Liver (tissue), 3 donors: ENCODE data around the gene SDF2.

Experiments
- ATF3 ChIP-seq: IDR thresholded peaks from 2 replicates; pipeline ENCODE4 v1.6.1; 2016; ENCODE audit warnings: antibody characterized with exemption
- CTCF ChIP-seq: fragments of 150-350 bp; IDR thresholded peaks from 2 replicates; pipeline ENCODE4 v1.5.1; 2017; ENCODE audit warnings: improper control_type of control experiment, low read depth, low read length; ENCODE audit not compliant: missing input control
- JUND ChIP-seq, 2 donors: IDR thresholded peaks; 2 replicates each; pipeline ENCODE4 v1.6.1; 2016; ENCODE audit warnings: antibody characterized with exemption in 2 of 2
- NR2F2 ChIP-seq: IDR thresholded peaks from 2 replicates; pipeline ENCODE4 v1.6.1; 2016; ENCODE audit warnings: antibody characterized with exemption
- REST ChIP-seq: IDR thresholded peaks from 2 replicates; pipeline ENCODE4 v1.6.1; 2016; ENCODE audit warnings: antibody characterized with exemption, mild to moderate bottlenecking
- RXRA ChIP-seq, 2 donors: IDR thresholded peaks; 2 replicates each; pipeline ENCODE4 v1.6.1; 2017 to 2018; ENCODE audit warnings: antibody characterized with exemption in 2 of 2, mild to moderate bottlenecking in 1 of 2
- SP1 ChIP-seq: IDR thresholded peaks from 2 replicates; pipeline ENCODE4 v1.6.1; 2018; ENCODE audit warnings: antibody characterized with exemption, mild to moderate bottlenecking
- TAF1 ChIP-seq: conservative IDR thresholded peaks from 2 replicates; pipeline ENCODE4 v1.6.1; 2016; ENCODE audit warnings: antibody characterized with exemption, mild to moderate bottlenecking
- YY1 ChIP-seq: IDR thresholded peaks from 2 replicates; pipeline ENCODE4 v1.6.1; 2016; ENCODE audit warnings: antibody characterized with exemption, mild to moderate bottlenecking
- donor health status: healthy.
- donor health status: healthy.

GRCh38 chr17:28705074-28705659 is 43.5 kb upstream of the SDF2 start:
- no peak for TF ChIP-seq REST
- TF ChIP-seq CTCF, result no peak
- TF ChIP-seq SP1, result no peak
- no peak for TF ChIP-seq TAF1
- no peak for TF ChIP-seq YY1
- TF ChIP-seq ATF3, result no peak
- TF ChIP-seq RXRA (IDR thresholded peaks at IDR 0.05), result no peak
- TF ChIP-seq JUND (IDR thresholded peaks at IDR 0.05), result no peak
- TF ChIP-seq NR2F2, result no peak
